ENCODE measurements around the gene SYNPO2.

DNA sequence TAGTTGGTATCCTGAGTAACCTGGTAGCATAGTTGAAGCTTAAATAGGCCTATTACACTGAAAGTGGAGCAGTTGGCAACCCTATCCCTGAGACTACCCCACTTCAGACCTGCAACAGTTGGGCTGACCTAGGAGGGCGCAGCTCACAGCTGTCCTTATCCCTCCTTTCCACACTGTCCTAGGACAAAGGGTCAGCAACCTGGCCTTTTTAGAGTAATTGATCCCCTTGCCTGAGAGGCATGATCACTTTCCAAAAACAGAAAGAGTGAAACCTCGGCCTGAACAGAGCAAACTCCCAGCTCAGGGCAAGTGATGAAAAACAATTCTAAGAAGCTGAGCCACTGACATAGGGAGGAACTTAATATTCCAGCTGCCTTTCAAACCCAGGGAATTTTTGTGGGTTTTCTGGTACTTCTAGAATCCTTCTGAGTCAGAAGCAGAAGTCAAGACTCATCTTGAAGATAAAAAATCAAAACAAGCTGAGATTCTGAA is 152.1 kb downstream of the SYNPO2 start:
- no peak for TF ChIP-seq GATA2 (IDR thresholded peaks at IDR 0.05; ENCODE audit: low read depth, low read length)
- TF ChIP-seq GATA3 (IDR thresholded peaks at IDR 0.05; ENCODE audit: low read depth, low read length), result no peak

All from SH-SY5Y (cell line).